Left cardiac atrium (tissue), 4 donors: ENCODE data around the gene GRID2. TPM values are rescaled to one million over a fixed set of nuclear protein-coding genes. Genes with fewer than 3 reads are reported as not detected.
A peak's percentile ranks its signal among the peaks of the same experiment; 100 is the strongest.

Source experiments
- ATAC-seq, 2 donors: fragments of 200-7000 bp; cut with Tn5 transposase; one replicate each; pipeline ENCODE4 v1.9.1; 2020; ENCODE audit warnings: mild to moderate bottlenecking in 2 of 2, moderate library complexity in 2 of 2
- DNase-seq: peaks from one replicate; pipeline ENCODE4 v3.0.0-alpha.2; 2020
- intact Hi-C, 2 donors: fragments of 100-400 bp; cut with DNase I; formaldehyde crosslinking; loops; one replicate each; pipeline versions ENCODE4 v1.14.1 to v1.15.1; 2022 to 2023
- total RNA-seq, 2 donors: library from RNA; stranded (reverse); fragmentation: NEBNext Ultra II Directional; extraction: Animal tissue kit (Norgen Biotek cat#: 25700); gene quantifications; one replicate each; pipeline ENCODE4 v1.2.1, GENCODE V29; 2021
- donor health status: DM: no; HTN: yes; CAD: no.
- donor health status: DM: no; HTN: yes; CAD: no; lungs with severe emphysema.
- donor health status: DM: yes; HTN: yes; CAD: no.
- donor health status: Dilated cardiomyopathy.

The GRID2 gene
- total RNA-seq, 2 donors from 2014 or later = 0.42 to 1.1 TPM

- intact Hi-C loops = no loop called here
- DNase-seq (no peak), ATAC-seq (no peak)
Observed at GRCh38 chr4:93103042-93103441, 799.3 kb downstream of the GRID2 start.

DNA sequence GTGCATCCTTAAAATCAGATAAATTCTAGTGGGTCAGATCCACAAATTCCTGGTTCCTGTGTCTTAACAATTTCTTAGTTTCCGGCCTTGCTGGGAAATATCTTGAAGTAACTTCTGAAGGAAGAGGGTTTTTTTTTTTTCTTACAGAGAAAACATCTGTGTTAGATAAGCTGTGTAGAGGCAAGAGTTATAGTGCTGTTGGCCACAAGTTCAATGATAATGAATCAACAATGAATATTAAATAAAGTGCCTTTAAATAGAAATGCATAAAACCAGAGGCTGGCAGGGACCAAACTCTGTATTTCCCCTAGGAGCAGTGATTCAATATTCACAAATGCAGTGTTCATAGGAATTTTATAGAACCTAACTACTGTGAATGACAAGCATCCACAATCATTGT lies 812.9 kb downstream of the GRID2 start:
- ATAC-seq (no peak), DNase-seq (no peak)
- intact Hi-C loops = no loop called here

GRCh38 chr4:93127489-93127888 lies 823.7 kb downstream of the GRID2 start:
- DNase-seq (no peak), ATAC-seq (no peak)
- intact Hi-C loops = no loop called here

- ATAC-seq (no peak), DNase-seq (no peak)
- intact Hi-C loops = no loop called here
Observed at GRCh38 chr4:93132631-93133030, 828.9 kb downstream of the GRID2 start.

GRCh38 chr4:93139118-93139517 lies 835.4 kb downstream of the GRID2 start:
- DNase-seq = no peak
- no peak for ATAC-seq
- intact Hi-C loops = no loop called here

- ATAC-seq = no peak
- intact Hi-C loops = no loop called here
- DNase-seq = no peak
Observed at GRCh38 chr4:93143902-93144301, 840.1 kb downstream of the GRID2 start.

GRCh38 chr4:93144644-93145043 lies 840.9 kb downstream of the GRID2 start:
- DNase-seq (no peak), ATAC-seq (no peak)

GRCh38 chr4:93147524-93148212 lies 843.9 kb downstream of the GRID2 start:
- no peak for ATAC-seq
- no peak for DNase-seq
- intact Hi-C loops = no loop called here

More at GRCh38 chr4:93144644-93145043, 840.9 kb downstream of the GRID2 start:
- intact Hi-C loops = no loop called here

GRCh38 chr4:93152491-93152890 lies 848.7 kb downstream of the GRID2 start:
- ATAC-seq (no peak), DNase-seq (no peak)
- intact Hi-C loops = no loop called here

- ATAC-seq (no peak), DNase-seq (no peak)
- intact Hi-C loops = no loop called here
Observed at GRCh38 chr4:93157986-93158385, 854.2 kb downstream of the GRID2 start.

- intact Hi-C loops = no loop called here
- no peak for ATAC-seq
Observed at GRCh38 chr4:93168053-93168452, 864.3 kb downstream of the GRID2 start.

GRCh38 chr4:93169966-93170365 lies 866.2 kb downstream of the GRID2 start:
- ATAC-seq (no peak), DNase-seq (no peak)
- intact Hi-C loops = no loop called here

More at GRCh38 chr4:93168053-93168452, 864.3 kb downstream of the GRID2 start:
- no peak for DNase-seq

GRCh38 chr4:93174598-93174997 lies 870.8 kb downstream of the GRID2 start:
- ATAC-seq (no peak), DNase-seq (no peak)
- intact Hi-C loops = no loop called here

DNA sequence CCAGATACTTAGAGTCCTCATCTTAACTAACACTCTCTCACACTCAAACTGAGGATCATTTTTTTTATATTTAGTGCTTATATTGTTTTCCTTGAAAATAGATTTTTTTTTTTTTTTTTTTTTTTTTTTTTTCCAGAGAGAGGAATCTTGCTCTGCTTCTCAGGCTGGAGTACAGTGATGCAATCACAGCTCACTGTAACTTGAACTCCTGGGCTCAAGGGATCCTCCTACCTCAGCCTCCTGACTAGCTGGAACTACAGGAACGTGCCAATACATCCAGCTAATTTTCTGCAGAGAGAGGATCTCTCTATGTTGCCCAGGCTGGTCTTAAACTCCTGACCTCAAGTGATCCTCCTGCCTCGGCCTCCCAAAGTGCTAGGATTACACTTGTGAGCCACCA lies 874.5 kb downstream of the GRID2 start:
- no peak for ATAC-seq
- intact Hi-C loops = no loop called here
- DNase-seq = no peak

- intact Hi-C loops = no loop called here
- no peak for ATAC-seq
Observed at GRCh38 chr4:93179044-93179443, 875.3 kb downstream of the GRID2 start.

DNA sequence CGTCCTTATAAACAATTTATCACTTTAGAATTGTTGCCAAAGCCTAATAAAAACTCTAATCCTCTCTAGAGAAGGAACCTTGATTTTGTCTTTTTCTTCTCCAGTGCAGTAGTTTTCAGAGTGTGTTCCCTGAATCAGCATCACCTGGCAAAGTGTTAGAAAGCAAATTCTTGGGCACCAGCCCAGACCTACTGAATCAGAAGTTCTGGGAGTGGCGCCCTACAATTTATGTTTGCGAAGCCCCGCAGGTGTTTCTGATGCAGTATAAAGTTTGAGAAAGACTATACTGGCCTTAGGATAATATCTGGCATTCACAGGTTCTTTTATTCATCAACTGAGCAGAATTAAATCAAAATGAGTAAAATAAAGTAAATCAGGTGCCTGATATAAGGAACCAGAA lies 879.0 kb downstream of the GRID2 start:
- ATAC-seq = peak in 1 of 2 donors; percentile 65
- no peak for DNase-seq
- intact Hi-C loops = no loop called here

More at GRCh38 chr4:93179044-93179443, 875.3 kb downstream of the GRID2 start:
- no peak for DNase-seq

- intact Hi-C loops = no loop called here
- DNase-seq (no peak), ATAC-seq (no peak)
Observed at GRCh38 chr4:93183576-93183975, 879.8 kb downstream of the GRID2 start.

- ATAC-seq (no peak), DNase-seq (no peak)
- intact Hi-C loops = no loop called here
Observed at GRCh38 chr4:93184053-93184452, 880.3 kb downstream of the GRID2 start.

DNA sequence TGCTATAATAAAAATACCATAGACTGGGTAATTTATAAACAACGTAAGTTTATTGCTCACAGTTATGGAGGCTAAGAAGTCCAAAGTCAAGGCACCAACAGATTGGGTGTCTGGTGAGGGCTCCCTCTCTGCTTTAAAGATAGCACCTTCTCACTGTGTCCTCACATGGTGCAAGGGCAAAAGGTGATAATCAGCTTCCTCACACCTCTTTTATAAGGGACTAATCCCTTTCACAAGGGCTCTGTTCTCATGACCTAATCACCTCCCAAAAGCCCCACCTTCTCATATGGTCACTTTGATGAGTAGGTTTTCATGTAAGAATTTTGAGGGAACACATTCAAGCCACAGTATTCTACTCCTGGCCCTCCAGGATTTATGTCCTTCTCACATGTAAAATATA lies 883.1 kb downstream of the GRID2 start:
- intact Hi-C loops = no loop called here
- ATAC-seq (no peak), DNase-seq (no peak)

DNA sequence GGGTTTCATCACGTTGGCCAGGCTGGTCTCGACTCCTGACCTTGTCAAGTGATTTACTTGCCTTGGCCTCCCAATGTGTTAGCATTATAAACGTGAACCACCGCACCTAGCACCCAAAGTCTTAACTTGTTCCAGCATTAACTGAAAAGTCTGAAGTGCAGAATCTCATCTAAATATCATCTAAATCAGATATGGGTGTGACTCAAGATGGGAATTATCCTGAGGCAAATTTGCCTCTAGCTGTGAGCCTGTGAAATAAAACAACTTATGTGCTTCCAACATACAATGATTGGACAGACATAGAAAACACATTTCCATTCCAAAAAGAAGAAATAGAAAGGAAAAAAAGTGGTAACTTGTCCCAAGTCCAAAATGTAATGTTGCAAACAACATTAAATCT lies 883.7 kb downstream of the GRID2 start:
- intact Hi-C loops = no loop called here
- ATAC-seq (no peak), DNase-seq (no peak)

DNA sequence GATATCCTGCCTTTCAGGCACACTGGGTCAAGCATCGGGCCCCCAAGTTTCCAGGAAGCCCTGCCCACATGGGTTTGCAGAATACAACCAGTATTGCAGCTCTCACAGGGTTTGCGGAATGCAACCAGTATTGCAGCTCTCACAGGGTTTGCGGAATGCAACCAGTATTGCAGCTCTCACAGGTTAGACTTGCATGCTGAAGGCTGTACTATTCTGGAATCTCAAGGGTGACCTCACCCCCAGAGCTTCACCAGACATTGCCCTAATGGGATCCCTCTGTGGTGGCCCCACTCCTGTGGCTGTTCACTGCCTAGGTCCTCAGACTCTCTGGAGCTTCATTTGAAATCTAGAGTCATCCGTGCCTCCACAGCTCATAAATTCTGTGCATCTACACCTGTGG lies 884.1 kb downstream of the GRID2 start:
- intact Hi-C loops = no loop called here
- DNase-seq (no peak), ATAC-seq (no peak)

DNA sequence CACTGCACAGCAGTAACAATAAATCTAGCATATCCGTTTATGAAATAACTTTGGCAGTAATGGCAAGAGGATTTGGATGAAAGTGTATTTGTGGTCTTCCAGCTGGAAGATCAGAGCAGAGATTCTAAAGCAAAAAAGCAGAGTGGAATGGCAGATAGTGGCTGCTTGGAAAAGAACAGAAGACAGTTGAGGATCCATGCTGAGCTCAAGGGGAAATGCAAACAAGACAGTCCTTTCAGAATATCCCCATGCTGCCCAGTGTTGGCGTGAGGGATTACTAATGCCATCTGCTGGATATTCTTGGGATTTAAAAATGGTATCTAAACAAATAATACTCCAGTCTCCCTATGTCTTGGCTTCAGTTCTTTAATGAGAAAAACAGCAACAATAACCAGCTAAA lies 895.7 kb downstream of the GRID2 start:
- ATAC-seq (peak in 1 of 2 donors; percentile 40), DNase-seq (no peak)
- intact Hi-C loops = no loop called here
